ENCODE data around the gene NR4A1. TPM values are rescaled to one million over a fixed set of nuclear protein-coding genes. Genes with fewer than 3 reads are reported as not detected.

The NR4A1 gene
- total RNA-seq, 1 donor from 2014 or later, result 51.0 TPM

DNA sequence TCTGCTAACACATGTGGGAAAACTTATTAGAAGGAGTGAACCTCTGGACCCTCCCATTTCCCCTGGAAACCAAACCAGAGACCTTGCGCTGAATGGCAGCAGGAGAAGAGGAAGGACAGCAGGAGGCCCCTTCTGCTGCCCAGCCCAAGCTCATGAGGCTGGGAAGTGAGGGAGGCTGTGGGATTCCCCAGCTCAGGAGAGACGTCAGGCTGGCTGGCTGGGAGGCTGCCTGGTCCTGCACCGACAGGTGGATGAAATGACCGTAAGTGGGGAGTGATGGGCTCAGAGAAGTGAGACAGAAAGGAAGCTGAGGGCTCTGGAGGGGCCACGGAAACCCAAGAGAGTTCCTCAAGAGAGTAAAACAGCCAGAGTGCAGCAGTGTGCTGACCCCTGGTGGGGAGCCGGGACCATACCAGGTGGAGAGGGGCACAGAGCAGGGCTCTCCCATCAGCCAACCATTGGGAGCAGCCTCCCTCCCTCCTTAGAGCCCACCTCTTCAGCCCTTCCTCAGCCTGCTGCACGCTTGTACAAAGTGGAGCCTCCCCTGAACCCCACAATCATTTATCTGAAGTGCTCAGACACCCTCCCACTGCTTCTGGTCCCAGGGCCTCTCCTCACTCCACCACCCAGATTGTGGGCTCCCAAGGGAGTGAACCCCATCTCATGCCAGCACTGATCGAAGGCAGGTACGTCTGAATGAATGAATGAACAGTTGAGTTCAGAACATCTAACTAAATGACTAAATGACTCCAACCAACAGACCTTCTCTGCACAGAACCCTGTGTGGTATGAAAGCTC lies 30.5 kb upstream of the NR4A1 start:
- H3K27me3 Mint-ChIP-seq (ENCODE audit: low read depth), result peaks cover 48% of the 10 kb centered on the region
- H3K27ac Mint-ChIP-seq (ENCODE audit: unreplicated experiment), result no peak overlapping the region
- peaks cover 3% of the 10 kb centered on the region for H3K36me3 Mint-ChIP-seq (ENCODE audit: low read depth)

DNA sequence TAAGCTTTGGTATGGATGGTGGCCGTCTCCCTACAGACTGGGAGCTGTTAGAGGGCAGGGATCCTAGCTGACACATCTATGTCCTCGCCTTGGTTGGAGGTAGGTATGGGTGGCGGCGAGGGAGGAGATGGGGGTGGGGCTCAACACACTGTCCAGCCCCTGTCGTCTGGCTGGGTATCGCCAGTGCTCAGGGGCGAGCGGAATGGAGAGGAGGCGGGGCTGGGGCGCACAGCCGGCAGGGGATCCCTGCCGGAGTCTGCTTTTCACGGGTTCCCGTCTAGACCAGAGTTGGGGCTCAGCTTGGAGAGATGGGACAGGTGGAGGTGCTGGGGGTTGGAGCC lies 28.4 kb upstream of the NR4A1 start:
- H3K27me3 Mint-ChIP-seq (ENCODE audit: low read depth), result peaks cover 36% of the 10 kb centered on the region
- no peaks in the 10 kb centered on the region for H3K36me3 Mint-ChIP-seq (ENCODE audit: low read depth)
- TF ChIP-seq, protein P1, sequence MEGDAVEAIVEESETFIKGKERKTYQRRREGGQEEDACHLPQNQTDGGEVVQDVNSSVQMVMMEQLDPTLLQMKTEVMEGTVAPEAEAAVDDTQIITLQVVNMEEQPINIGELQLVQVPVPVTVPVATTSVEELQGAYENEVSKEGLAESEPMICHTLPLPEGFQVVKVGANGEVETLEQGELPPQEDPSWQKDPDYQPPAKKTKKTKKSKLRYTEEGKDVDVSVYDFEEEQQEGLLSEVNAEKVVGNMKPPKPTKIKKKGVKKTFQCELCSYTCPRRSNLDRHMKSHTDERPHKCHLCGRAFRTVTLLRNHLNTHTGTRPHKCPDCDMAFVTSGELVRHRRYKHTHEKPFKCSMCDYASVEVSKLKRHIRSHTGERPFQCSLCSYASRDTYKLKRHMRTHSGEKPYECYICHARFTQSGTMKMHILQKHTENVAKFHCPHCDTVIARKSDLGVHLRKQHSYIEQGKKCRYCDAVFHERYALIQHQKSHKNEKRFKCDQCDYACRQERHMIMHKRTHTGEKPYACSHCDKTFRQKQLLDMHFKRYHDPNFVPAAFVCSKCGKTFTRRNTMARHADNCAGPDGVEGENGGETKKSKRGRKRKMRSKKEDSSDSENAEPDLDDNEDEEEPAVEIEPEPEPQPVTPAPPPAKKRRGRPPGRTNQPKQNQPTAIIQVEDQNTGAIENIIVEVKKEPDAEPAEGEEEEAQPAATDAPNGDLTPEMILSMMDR (conservative IDR thresholded peaks at IDR 0.05), result no peak
- H3K27ac Mint-ChIP-seq (ENCODE audit: unreplicated experiment), result no peak overlapping the region
- H3K4me1 Mint-ChIP-seq, result peaks cover 37% of the 10 kb centered on the region
- peak overlapping the region; percentile 71 for H3K4me3 Mint-ChIP-seq
- no peak for DNase-seq (ENCODE audit: low read depth, low spot score)
- H3K9me3 Mint-ChIP-seq, result no peaks in the 10 kb centered on the region

More for the DNA sequence above, 30.5 kb upstream of the NR4A1 start:
- peak overlapping the region; percentile 72 for H3K4me3 Mint-ChIP-seq
- no peaks in the 10 kb centered on the region for H3K9me3 Mint-ChIP-seq
- TF ChIP-seq, protein P1 (conservative IDR thresholded peaks at IDR 0.05), result peak; percentile 76
- H3K4me1 Mint-ChIP-seq, result peaks cover 38% of the 10 kb centered on the region
- DNase-seq (ENCODE audit: low read depth, low spot score), result peak; percentile 73

DNA sequence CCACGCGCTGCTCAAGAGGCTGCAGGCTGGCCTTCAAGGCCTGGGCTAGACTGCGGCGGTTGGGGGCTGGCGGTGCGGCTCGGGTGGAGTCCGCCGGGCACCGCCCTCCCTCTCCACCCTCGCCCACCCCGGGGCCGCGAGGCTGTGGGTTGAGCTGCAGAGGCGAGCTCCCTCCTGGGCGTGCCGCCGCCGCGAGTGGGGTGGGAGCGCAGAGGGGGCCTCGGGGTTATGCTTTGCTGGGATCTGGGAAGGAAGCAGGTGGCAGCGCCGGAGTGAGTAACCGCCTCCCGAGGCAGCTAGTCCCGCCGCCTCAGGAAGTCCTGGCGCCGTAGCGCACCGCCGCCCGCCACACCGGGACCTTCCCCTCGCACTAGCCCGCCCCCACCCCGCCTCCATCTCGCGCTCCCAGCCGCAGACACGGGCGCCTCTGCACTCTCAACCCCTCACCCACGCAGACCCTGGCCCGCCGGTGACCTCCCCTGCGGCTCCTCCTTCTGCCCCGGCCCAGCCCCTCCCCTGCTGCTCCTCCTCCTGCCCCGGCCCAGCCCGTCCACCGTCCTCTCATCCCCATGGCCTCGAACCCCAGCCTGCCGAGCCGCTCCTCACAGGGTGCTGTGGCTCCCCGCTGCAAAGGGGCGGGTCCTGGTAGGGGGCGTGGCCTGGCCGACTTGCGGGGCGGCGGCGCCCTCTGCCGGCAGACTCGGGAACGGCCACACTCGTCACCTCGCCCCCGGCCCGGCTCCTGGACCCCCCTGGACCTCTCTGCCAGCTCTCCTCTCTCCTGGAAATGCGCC lies 27.9 kb upstream of the NR4A1 start:
- Mint-ChIP-seq H3K27ac (ENCODE audit: unreplicated experiment) (no peak overlapping the region), H3K9me3 (no peaks in the 10 kb centered on the region), H3K4me3 (peak overlapping the region; percentile 71), H3K36me3 (ENCODE audit: low read depth) (no peaks in the 10 kb centered on the region), H3K27me3 (ENCODE audit: low read depth) (peaks cover 35% of the 10 kb centered on the region), H3K4me1 (peaks cover 37% of the 10 kb centered on the region)
- peak; percentile 92 for DNase-seq (ENCODE audit: low read depth, low spot score)
- TF ChIP-seq, protein P1 (conservative IDR thresholded peaks at IDR 0.05), result peak; percentile 96

DNA sequence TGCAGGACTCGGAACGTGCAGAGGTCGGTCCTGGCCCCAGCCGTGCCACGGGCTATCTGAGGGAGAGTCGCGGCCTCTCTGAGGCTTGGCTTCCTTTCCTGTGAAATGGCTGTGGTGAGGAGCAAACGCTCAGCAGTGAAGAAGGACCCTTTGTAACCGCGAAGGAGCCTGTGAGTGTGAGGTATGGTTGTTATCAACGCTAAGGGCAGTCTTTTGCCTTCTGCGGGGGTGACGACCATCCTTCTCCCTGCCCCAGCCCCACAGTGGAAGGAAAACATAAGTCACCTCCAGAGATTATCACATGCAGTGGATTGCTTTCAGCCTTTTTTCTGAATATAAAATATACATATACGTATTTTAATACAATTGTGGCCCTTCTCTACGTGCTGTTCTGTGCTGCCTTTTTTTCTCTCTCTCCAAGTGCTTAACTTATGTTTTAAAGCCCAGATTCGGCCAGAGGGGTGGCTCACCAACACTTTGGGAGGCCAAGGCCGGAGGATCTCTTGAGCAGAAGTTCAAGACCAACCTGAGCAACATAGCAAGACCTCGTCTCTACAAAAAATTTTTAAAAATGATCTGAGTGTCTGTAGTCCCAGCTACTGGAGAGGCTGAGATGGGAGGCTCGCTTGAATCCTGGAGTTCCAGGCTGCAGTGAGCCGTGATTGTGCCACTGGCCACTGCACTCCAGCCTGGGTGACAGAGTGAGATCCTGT lies 27.1 kb upstream of the NR4A1 start:
- no peaks in the 10 kb centered on the region for H3K9me3 Mint-ChIP-seq
- peak overlapping the region; percentile 69 for H3K4me3 Mint-ChIP-seq
- H3K27me3 Mint-ChIP-seq (ENCODE audit: low read depth), result peaks cover 34% of the 10 kb centered on the region
- no peak overlapping the region for H3K27ac Mint-ChIP-seq (ENCODE audit: unreplicated experiment)
- TF ChIP-seq, protein P1 (conservative IDR thresholded peaks at IDR 0.05), result peak; percentile 37
- H3K36me3 Mint-ChIP-seq (ENCODE audit: low read depth), result no peaks in the 10 kb centered on the region
- H3K4me1 Mint-ChIP-seq, result peaks cover 37% of the 10 kb centered on the region
- DNase-seq (ENCODE audit: low read depth, low spot score), result no peak

DNA sequence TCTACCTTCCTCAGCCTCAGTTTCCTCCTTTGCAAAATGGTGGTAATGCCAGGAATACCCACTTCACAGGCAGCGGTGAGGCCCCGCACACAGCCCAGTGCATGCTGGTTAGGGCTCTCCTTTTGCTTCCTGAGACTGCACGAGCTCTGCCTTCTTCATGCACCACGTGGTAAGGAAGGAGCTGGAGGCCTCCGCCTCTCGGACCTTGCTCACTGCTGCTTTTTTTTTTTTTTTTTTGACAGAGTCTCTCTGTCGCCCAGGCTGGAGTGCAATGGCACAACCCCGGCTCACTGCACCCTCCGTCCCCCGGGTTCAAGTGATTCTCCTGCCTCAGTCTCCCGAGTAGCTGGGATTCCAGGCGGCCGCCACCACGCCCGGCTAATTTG lies 26.4 kb upstream of the NR4A1 start:
- Mint-ChIP-seq H3K36me3 (ENCODE audit: low read depth) (no peaks in the 10 kb centered on the region), H3K4me3 (peak overlapping the region; percentile 90), H3K4me1 (peaks cover 42% of the 10 kb centered on the region)

More for the DNA sequence above, 26.4 kb upstream of the NR4A1 start:
- TF ChIP-seq, protein P1 (conservative IDR thresholded peaks at IDR 0.05), result no peak
- no peak overlapping the region for H3K27ac Mint-ChIP-seq (ENCODE audit: unreplicated experiment)
- H3K9me3 Mint-ChIP-seq, result no peaks in the 10 kb centered on the region
- DNase-seq (ENCODE audit: low read depth, low spot score), result no peak
- H3K27me3 Mint-ChIP-seq (ENCODE audit: low read depth), result peaks cover 34% of the 10 kb centered on the region

All from neural crest cell (in vitro differentiated cells).